Ovary (tissue), 3 donors: ENCODE data around the gene CD320.

Experiments used
- CTCF ChIP-seq, 3 donors: fragments of 450-650 bp in 2 of 3; fragments of 200-600 bp in 1 of 3; IDR thresholded peaks; one replicate each; pipeline versions ENCODE4 v1.5.1 to v1.8.0; 2016 to 2022; ENCODE audit warnings: antibody characterized with exemption in 3 of 3, mild to moderate bottlenecking in 1 of 3
- EP300 ChIP-seq: sonication (generic); formaldehyde crosslinking; IDR thresholded peaks from one replicate; pipeline ENCODE4 v1.6.1; 2017; ENCODE audit warnings: antibody characterized with exemption
- POLR2A ChIP-seq: fragments of 450-650 bp; IDR thresholded peaks from one replicate; pipeline ENCODE4 v1.6.1; 2017; ENCODE audit warnings: antibody characterized with exemption, mild to moderate bottlenecking, moderate library complexity
- donor health status: DM: no; HTN: no; CAD: no.

GRCh38 chr19:8321986-8322637 is 14.0 kb upstream of the CD320 start:
- TF ChIP-seq CTCF (IDR thresholded peaks at IDR 0.05) (no peak), POLR2A (no peak), EP300 (no peak)
